ENCODE data around the gene DGKA.
A peak's percentile ranks its signal among the peaks of the same experiment; 100 is the strongest.

The DGKA gene

DNA sequence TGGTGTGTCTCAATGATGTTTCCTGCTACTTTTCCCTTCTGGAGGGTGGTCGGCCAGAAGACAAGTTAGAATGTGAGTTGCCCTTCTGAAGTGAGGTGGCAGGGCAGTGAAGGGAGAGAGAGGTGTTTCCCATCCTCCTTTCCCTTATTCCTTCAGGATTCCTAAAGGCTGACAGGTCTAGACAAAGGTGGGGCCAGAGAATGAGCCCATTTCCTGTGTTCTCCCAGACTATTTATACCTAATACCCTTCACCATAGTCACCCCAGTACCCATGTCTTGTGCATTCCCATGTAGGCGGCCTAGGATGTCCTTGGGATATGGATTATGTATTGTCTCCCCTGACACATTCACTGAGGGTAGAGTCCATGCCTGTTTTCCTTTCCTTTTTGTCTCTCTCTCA lies 7.0 kb downstream of the DGKA start:
- TF ChIP-seq, protein P1, sequence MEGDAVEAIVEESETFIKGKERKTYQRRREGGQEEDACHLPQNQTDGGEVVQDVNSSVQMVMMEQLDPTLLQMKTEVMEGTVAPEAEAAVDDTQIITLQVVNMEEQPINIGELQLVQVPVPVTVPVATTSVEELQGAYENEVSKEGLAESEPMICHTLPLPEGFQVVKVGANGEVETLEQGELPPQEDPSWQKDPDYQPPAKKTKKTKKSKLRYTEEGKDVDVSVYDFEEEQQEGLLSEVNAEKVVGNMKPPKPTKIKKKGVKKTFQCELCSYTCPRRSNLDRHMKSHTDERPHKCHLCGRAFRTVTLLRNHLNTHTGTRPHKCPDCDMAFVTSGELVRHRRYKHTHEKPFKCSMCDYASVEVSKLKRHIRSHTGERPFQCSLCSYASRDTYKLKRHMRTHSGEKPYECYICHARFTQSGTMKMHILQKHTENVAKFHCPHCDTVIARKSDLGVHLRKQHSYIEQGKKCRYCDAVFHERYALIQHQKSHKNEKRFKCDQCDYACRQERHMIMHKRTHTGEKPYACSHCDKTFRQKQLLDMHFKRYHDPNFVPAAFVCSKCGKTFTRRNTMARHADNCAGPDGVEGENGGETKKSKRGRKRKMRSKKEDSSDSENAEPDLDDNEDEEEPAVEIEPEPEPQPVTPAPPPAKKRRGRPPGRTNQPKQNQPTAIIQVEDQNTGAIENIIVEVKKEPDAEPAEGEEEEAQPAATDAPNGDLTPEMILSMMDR (conservative IDR thresholded peaks at IDR 0.05; ENCODE audit: low read depth, low read length), result no peak
- DNase-seq (ENCODE audit: low read depth), result no peak
- H3K4me3 ChIP-seq (ENCODE audit: low read depth, low read length), result no peak overlapping the region

DNA sequence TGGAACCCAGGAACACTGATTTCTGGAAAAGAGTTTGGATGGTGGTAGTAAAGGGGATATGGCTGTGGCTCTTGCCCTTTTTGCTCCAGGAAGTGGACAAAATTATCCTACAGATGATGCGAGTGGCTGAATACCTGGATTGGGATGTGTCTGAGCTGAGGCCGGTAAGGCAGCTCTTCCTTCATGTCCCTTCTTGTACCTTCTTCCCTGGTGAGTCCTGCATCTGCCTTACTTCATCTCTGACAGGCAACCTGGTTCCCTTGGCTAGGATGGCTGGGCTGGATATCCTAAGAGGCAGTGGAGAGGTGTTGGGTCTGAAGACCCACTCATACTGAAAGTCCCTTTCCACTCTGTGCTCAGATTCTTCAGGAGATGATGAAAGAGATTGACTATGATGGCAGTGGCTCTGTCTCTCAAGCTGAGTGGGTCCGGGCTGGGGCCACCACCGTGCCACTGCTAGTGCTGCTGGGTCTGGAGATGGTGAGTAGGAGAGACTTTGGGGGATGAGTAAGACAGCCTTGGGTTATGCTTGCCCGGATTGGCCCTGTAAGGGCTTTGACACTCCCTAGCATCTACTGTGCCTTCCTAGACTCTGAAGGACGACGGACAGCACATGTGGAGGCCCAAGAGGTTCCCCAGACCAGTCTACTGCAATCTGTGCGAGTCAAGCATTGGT lies 8.0 kb downstream of the DGKA start:
- TF ChIP-seq, protein P1 (conservative IDR thresholded peaks at IDR 0.05; ENCODE audit: low read depth, low read length), result no peak
- DNase-seq (ENCODE audit: low read depth), result no peak
- no peak overlapping the region for H3K4me3 ChIP-seq (ENCODE audit: low read depth, low read length)

DNA sequence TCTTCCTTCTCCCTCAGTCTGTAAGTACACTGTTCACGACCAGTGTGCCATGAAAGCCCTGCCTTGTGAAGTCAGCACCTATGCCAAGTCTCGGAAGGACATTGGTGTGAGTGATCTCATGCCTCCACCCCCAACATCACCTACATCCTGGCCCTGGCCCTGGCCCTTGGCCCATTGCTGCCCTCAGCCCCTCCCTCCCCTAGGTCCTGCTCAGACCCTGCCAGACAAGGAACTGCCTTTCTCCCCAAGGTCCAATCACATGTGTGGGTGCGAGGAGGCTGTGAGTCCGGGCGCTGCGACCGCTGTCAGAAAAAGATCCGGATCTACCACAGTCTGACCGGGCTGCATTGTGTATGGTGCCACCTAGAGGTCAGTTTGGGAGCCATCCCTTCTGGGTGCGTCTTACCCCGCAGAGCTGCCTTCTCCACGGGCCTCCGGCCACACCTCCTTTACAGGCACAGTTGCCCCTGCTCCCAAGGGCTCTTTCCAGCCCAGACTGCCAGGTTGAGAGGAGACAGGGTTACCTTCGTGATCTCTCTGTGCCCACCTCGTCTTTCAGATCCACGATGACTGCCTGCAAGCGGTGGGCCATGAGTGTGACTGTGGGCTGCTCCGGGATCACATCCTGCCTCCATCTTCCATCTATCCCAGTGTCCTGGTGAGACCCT lies 9.2 kb downstream of the DGKA start:
- TF ChIP-seq, protein P1 (conservative IDR thresholded peaks at IDR 0.05; ENCODE audit: low read depth, low read length), result peak; percentile 93
- peak; percentile 91 for DNase-seq (ENCODE audit: low read depth)
- H3K4me3 ChIP-seq (ENCODE audit: low read depth, low read length), result peak overlapping the region; percentile 28

DNA sequence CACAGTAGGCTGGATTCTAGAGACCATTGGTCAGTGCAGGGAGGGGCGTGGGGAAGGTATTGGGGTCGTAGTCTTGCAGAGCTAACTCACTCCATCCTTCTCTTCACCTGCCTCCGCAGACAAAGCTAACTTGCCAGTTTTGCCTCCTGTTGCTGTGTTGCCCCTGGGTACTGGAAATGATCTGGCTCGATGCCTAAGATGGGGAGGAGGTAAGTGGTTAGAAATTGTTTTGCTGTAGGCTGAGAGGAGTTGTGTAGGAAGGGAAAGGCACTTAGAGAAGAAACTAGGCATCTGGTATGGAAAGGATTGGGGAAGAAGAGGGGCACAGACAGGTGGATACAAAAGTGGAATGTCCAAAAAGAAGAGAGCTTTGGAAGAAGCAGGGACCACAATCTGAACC lies 11.1 kb downstream of the DGKA start:
- H3K4me3 ChIP-seq (ENCODE audit: low read depth, low read length), result no peak overlapping the region
- TF ChIP-seq, protein P1 (conservative IDR thresholded peaks at IDR 0.05; ENCODE audit: low read depth, low read length), result no peak
- no peak for DNase-seq (ENCODE audit: low read depth)

DNA sequence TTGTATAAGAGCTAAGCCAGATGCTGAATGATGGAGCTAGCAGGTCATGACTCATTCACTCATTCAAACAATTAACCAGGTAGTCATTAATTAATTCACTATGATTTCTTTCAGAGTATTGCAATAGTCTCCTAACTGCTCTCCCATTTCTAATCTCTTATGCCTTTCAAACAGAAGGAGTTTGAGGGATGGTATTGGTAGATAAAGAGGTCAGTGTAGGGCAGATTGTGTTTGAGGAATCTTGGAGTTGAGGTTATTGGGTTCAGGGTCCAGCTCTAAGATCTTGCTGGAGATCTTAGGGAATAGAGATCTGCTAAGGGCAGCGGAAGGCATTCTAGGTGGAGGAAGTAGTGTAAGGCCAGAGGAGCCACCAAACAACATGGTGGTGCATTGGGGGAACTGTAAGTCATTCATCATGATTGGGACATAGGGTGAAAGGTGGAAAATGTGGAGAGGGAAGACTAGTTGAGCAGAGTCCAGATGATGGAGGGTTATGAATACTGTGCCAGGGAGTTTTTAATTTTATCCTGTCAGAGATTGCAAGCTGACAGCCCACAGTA lies 11.7 kb downstream of the DGKA start:
- TF ChIP-seq, protein P1 (conservative IDR thresholded peaks at IDR 0.05; ENCODE audit: low read depth, low read length), result no peak
- no peak overlapping the region for H3K4me3 ChIP-seq (ENCODE audit: low read depth, low read length)
- no peak for DNase-seq (ENCODE audit: low read depth)

DNA sequence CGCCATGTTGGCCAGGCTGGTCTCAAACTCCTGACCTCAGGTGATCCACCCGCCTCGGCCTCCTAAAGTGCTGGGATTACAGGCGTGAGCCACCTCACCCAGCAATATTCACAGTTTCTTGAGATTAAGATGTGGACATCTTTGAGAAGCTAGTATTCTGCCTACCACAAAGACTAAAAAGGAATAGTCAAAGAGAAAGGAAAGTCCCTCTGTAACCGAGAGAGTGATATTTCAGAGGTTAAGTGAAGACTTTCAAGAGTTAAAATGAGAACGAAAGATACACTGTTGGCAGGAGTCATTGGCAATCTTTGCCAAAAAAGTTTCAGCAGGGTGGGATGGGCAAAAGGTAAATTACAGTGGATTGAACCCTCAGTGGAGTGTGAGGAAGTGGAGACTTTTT lies 15.6 kb downstream of the DGKA start:
- TF ChIP-seq, protein P1 (conservative IDR thresholded peaks at IDR 0.05; ENCODE audit: low read depth, low read length), result no peak
- H3K4me3 ChIP-seq (ENCODE audit: low read depth, low read length), result no peak overlapping the region
- DNase-seq (ENCODE audit: low read depth), result no peak

All from choroid plexus epithelial cell (primary cell).